ENCODE measurements around the gene ODAD4.
A peak's percentile ranks its signal among the peaks of the same experiment; 100 is the strongest.

The ODAD4 gene

GRCh38 chr17:41930009-41930832, at the start of gene ODAD4:
Gene ODAD4 (plus strand): TSS chr17:41930617. CDS start chr17:41930724, 107 bp downstream.
- DNase-seq, result peak; percentile 84 to 98

GRCh38 chr17:41882756-41883155, 47.7 kb upstream of the ODAD4 start:
- DNase-seq, result no peak

GRCh38 chr17:41885733-41886132, 44.7 kb upstream of the ODAD4 start:
- no peak for DNase-seq

GRCh38 chr17:41888332-41888965, 42.0 kb upstream of the ODAD4 start:
- no peak for DNase-seq

GRCh38 chr17:41891135-41892020, 39.0 kb upstream of the ODAD4 start:
- DNase-seq, result no peak

GRCh38 chr17:41892021-41892376, 38.4 kb upstream of the ODAD4 start:
- DNase-seq, result no peak

- no peak for DNase-seq
Measured at GRCh38 chr17:41893384-41893783, 37.0 kb upstream of the ODAD4 start.

GRCh38 chr17:41894791-41895331, 35.6 kb upstream of the ODAD4 start:
- DNase-seq, result no peak

- no peak for DNase-seq
Measured at GRCh38 chr17:41895617-41896016, 34.8 kb upstream of the ODAD4 start.

- DNase-seq, result no peak
Measured at GRCh38 chr17:41896726-41897125, 33.7 kb upstream of the ODAD4 start.

- DNase-seq, result no peak
Measured at GRCh38 chr17:41901646-41902045, 28.8 kb upstream of the ODAD4 start.

GRCh38 chr17:41904242-41904841, 26.1 kb upstream of the ODAD4 start:
- no peak for DNase-seq

GRCh38 chr17:41905172-41905571, 25.2 kb upstream of the ODAD4 start:
- DNase-seq, result no peak

GRCh38 chr17:41906465-41907184, 23.8 kb upstream of the ODAD4 start:
- DNase-seq, result no peak

- DNase-seq, result no peak
Measured at GRCh38 chr17:41907185-41907556, 23.2 kb upstream of the ODAD4 start.

GRCh38 chr17:41907633-41908539, 22.5 kb upstream of the ODAD4 start:
- no peak for DNase-seq

- no peak for DNase-seq
Measured at GRCh38 chr17:41909088-41909487, 21.3 kb upstream of the ODAD4 start.

- no peak for DNase-seq
Measured at GRCh38 chr17:41910701-41911391, 19.6 kb upstream of the ODAD4 start.

GRCh38 chr17:41912925-41913324, 17.5 kb upstream of the ODAD4 start:
- DNase-seq, result no peak

GRCh38 chr17:41913798-41914197, 16.6 kb upstream of the ODAD4 start:
- no peak for DNase-seq
